C4-2B (cell line): Measurements from ENCODE around the gene ATP5MK.

Experiments
- H3K27ac ChIP-seq: fragments of 450-650 bp; 2 replicates; pipeline ENCODE4 v1.5.1; 2017
- ZFX ChIP-seq: fragments of 450-650 bp; IDR thresholded peaks from 2 replicates; pipeline ENCODE4 v1.6.1; 2017
- TF ChIP-seq, protein P1 (sequence below): fragments of 450-650 bp; conservative IDR thresholded peaks from 2 replicates; pipeline ENCODE4 v1.5.1; 2017; ENCODE audit warnings: mild to moderate bottlenecking

The ATP5MK gene

DNA sequence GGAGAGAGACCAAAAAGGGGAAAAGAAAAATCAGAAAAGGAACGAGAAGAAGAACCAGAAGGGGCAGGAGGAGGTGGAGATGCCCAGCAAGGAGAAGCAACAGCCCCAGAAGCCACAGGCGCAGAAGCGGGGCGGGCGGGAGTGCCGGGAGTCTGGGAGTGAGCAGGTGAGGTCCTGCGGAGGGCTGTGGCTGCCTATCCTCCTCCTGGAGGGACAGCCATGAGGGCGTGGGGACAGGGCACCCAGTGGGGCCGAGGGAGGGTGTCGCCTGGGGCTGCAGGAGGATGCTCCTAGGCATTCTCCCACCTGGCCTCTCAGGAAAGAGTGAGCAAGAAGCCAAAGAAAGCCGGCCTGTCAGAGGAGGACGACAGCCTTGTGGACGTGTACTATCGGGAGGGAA lies 44.1 kb upstream of the ATP5MK start:
- H3K27ac ChIP-seq: no peak overlapping the region
- TF ChIP-seq, protein P1, sequence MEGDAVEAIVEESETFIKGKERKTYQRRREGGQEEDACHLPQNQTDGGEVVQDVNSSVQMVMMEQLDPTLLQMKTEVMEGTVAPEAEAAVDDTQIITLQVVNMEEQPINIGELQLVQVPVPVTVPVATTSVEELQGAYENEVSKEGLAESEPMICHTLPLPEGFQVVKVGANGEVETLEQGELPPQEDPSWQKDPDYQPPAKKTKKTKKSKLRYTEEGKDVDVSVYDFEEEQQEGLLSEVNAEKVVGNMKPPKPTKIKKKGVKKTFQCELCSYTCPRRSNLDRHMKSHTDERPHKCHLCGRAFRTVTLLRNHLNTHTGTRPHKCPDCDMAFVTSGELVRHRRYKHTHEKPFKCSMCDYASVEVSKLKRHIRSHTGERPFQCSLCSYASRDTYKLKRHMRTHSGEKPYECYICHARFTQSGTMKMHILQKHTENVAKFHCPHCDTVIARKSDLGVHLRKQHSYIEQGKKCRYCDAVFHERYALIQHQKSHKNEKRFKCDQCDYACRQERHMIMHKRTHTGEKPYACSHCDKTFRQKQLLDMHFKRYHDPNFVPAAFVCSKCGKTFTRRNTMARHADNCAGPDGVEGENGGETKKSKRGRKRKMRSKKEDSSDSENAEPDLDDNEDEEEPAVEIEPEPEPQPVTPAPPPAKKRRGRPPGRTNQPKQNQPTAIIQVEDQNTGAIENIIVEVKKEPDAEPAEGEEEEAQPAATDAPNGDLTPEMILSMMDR: no peak

DNA sequence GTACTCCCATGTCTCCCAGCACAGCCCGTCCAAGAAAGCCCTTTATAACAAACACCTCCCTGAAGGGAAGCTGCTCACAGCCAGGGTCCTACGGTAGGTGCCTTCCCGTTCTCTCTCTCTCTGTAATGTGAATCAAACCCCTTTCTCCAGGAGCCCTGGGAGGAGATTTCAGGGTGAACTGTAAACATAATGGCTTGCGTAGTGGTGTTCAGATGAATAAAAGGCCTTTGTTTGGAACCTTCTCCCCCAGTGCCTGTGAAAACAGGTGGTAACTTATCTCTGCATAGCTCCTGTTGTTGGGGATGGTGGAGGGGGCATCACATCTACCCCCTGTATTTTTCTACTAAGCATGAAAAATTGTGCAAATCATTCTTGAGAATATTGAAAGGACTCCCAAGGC lies 43.5 kb upstream of the ATP5MK start:
- no peak overlapping the region for H3K27ac ChIP-seq
- TF ChIP-seq, protein P1: no peak
- no peak for TF ChIP-seq ZFX

DNA sequence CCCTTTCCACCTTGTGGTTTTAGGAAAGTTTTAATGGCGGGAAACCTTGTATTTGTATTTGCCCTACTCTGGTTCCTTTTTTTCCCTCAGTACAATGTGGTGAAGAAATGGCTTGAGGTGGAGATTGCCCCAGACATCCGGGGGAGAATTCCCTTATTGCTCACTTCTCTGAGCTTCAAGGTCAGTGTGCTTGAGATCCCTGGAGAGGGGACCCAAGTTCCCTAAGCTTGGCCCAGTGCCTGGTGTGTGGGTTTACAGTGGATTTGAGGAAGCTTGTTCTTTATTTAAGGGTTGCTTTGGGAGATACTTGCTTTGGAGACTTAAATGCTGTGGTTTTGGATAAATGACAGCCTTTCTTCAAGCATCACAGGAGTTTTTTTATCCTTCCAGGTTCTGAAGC lies 37.6 kb upstream of the ATP5MK start:
- no peak overlapping the region for H3K27ac ChIP-seq
- TF ChIP-seq ZFX: no peak
- TF ChIP-seq, protein P1: no peak

DNA sequence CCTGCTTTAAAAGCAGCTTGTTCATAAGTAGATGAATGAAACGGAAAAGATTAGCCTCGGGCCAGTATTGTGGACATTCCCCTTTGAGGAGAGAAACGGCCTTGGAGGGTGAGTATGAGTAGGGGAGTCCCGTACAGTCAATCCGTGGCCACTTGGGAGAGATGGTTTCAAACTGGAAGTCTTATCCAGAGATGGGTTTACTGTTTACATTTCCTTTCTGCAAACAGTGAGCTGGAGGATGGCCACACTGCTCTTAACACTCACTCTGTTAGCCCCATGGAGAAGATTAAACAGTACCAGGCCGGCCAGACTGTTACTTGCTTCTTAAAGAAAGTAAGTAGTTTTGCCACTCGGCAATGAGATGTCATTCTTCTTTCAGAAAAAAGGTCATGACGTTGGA lies 35.6 kb upstream of the ATP5MK start:
- TF ChIP-seq, protein P1: no peak
- TF ChIP-seq ZFX: no peak
- H3K27ac ChIP-seq: no peak overlapping the region

DNA sequence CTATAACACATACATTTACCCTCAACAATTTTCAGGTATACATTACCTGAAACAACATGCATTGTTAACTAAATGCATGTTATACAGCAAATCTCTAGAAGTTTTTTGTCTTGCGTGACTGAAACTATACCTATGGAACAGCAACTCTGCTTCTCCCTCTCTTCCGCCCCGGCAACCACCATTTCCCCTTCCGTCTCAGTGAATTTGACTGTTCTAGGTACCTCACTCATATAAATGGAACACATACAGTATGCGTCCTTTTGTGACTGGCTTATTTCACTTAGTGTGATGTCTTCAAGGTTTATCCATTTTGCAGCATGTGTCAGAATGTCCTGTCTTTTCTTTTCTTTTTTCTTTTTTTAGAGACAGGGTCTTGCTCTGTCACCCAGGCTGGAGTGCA lies 33.4 kb upstream of the ATP5MK start:
- no peak overlapping the region for H3K27ac ChIP-seq
- TF ChIP-seq ZFX: no peak
- TF ChIP-seq, protein P1: no peak

DNA sequence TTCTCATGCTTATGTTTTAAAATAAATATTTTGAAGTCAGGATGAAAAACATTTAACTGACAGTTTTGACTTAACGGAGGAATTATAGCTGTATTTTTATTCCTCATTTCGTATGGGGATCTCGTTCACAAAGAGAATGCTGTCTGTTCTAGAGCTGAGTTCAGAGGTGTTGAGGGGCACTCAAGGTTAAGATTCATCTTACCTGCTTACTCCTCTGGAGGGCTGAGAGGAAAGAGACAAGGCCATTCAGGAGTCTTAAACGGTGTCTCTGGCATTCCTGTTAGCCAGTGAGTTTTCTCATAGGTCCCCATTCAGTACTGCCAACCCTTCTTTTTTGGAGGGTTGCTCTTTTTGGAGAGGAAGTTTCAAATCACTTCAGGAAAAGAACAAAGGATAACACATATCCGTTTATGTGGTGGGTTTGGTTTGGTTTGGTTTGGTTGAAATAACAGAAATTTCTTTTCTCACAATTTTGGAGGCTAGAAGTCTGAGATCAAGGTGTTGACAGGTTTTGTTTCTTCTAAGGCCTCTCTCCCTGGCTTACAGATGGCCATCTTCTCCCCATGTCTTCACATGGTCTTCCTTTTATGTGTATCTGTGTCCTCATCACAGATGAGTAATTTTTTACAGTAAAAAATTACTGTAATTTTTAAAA lies 32.8 kb upstream of the ATP5MK start:
- TF ChIP-seq ZFX: no peak
- TF ChIP-seq, protein P1: no peak
- no peak overlapping the region for H3K27ac ChIP-seq

DNA sequence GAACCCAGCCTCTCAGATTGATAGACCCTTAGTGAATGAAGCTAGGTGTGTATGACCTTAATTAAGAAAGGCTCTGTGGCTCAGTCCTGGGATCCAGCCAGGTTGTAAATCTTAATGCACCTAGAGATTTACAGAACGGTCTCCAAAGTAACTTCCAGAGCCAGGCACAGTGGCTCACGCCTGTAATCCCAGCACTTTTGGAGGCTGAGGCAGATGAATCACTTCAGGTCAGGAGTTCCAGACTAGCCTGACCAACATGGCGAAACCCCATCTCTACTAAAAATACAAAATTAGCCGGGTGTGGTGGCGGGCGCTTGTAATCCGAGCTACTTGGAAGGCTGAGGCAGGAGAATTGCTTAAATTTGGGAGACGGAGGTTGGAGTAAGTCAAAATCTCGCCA lies 31.6 kb upstream of the ATP5MK start:
- no peak overlapping the region for H3K27ac ChIP-seq

More for the DNA sequence above, 31.6 kb upstream of the ATP5MK start:
- TF ChIP-seq, protein P1: no peak
- TF ChIP-seq ZFX: no peak
